ENCODE measurements around the gene PALM2AKAP2.

DNA sequence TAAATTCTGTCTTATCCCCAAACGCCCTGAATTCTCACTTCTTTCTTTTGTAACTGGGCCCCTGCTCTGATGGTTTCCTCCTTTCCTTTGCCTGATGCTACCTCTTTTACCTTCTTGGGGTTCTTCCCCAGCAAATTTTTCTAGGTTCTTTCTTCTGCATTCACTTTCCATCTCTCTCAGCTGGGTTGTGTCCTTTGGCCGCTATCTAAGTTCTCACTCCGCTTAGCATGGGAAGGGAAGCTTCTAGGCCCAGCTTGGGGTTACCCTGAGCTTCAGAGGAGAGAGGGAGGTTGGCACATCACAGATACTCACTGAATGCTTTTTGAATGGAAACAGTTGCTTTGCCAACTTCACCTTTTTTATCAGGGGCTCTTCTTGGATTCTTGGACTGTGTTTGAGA lies 17.0 kb downstream of the PALM2AKAP2 start:
- TF ChIP-seq EZH2 (IDR thresholded peaks at IDR 0.05; ENCODE audit: borderline replicate concordance) (no peak), EZH2phosphoT487 (IDR thresholded peaks at IDR 0.05; ENCODE audit: low read depth, severe bottlenecking, unreplicated experiment) (no peak)
- TF ChIP-seq, protein P1, sequence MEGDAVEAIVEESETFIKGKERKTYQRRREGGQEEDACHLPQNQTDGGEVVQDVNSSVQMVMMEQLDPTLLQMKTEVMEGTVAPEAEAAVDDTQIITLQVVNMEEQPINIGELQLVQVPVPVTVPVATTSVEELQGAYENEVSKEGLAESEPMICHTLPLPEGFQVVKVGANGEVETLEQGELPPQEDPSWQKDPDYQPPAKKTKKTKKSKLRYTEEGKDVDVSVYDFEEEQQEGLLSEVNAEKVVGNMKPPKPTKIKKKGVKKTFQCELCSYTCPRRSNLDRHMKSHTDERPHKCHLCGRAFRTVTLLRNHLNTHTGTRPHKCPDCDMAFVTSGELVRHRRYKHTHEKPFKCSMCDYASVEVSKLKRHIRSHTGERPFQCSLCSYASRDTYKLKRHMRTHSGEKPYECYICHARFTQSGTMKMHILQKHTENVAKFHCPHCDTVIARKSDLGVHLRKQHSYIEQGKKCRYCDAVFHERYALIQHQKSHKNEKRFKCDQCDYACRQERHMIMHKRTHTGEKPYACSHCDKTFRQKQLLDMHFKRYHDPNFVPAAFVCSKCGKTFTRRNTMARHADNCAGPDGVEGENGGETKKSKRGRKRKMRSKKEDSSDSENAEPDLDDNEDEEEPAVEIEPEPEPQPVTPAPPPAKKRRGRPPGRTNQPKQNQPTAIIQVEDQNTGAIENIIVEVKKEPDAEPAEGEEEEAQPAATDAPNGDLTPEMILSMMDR (IDR thresholded peaks at IDR 0.05; ENCODE audit: poor library complexity), result no peak
